GM23338 (cell line): ENCODE measurements around the gene ANXA2R. TPM values are rescaled to one million over a fixed set of nuclear protein-coding genes. Genes with fewer than 3 reads are reported as not detected.
A peak's percentile ranks its signal among the peaks of the same experiment; 100 is the strongest.

ENCODE experiments used
- ATAC-seq: fragments of 200-7000 bp; cut with Tn5 transposase; 3 replicates; pipeline ENCODE4 v1.9.1; 2020
- DNase-seq: peaks from one replicate; pipeline ENCODE4 v3.0.0-alpha.2; 2015; ENCODE audit warnings: low spot score
- H2AFZ ChIP-seq: fragments of 200-600 bp; sonication (generic); 2 replicates; pipeline ENCODE4 v1.8.0; 2016; ENCODE audit warnings: antibody characterized with exemption, mild to moderate bottlenecking, moderate library complexity
- H3F3A ChIP-seq: fragments of 200-600 bp; sonication (generic); replicated peaks from 2 replicates; pipeline ENCODE4 v1.8.0; 2017; ENCODE audit warnings: antibody characterized with exemption, mixed run types, low read depth
- H3K27ac ChIP-seq: fragments of 200-600 bp; sonication (generic); 2 replicates; pipeline ENCODE4 v1.6.1; 2016; ENCODE audit warnings: low read depth
- H3K27me3 ChIP-seq: fragments of 200-600 bp; sonication (generic); 2 replicates; pipeline ENCODE4 v1.8.0; 2016; ENCODE audit warnings: mild to moderate bottlenecking, mixed run types, moderate library complexity; ENCODE audit not compliant: insufficient read depth
- H3K36me3 ChIP-seq: fragments of 200-600 bp; sonication (generic); 2 replicates; pipeline ENCODE4 v1.8.0; 2016; ENCODE audit warnings: mild to moderate bottlenecking; ENCODE audit not compliant: insufficient read depth
- H3K4me1 ChIP-seq: fragments of 200-600 bp; sonication (generic); 2 replicates; pipeline ENCODE4 v1.8.0; 2016; ENCODE audit warnings: mild to moderate bottlenecking, moderate library complexity; ENCODE audit not compliant: insufficient read depth
- H3K4me2 ChIP-seq: fragments of 200-600 bp; sonication (generic); 2 replicates; pipeline ENCODE4 v1.7.1; 2017; ENCODE audit warnings: mixed run types
- H3K4me3 ChIP-seq: fragments of 200-600 bp; sonication (generic); 2 replicates; pipeline ENCODE4 v1.6.1; 2016; ENCODE audit warnings: mixed run types
- H3K79me2 ChIP-seq: fragments of 200-600 bp; sonication (generic); replicated peaks from 2 replicates; pipeline ENCODE4 v1.8.0; 2017; ENCODE audit warnings: mild to moderate bottlenecking; ENCODE audit not compliant: insufficient read depth
- H3K9me2 ChIP-seq: fragments of 200-600 bp; sonication (generic); 2 replicates; pipeline ENCODE4 v1.8.0; 2017; ENCODE audit not compliant: insufficient read depth
- H4K20me1 ChIP-seq: fragments of 200-600 bp; sonication (generic); replicated peaks from 2 replicates; pipeline ENCODE4 v1.8.0; 2017; ENCODE audit warnings: mild to moderate bottlenecking; ENCODE audit not compliant: insufficient read depth
- H3K27ac Mint-ChIP-seq: 2 replicates; pipeline ENCODE4 v1.8.0; 2020; ENCODE audit warnings: inconsistent platforms, mild to moderate bottlenecking, moderate library complexity, mixed read lengths
- H3K27me3 Mint-ChIP-seq: 3 replicates; pipeline ENCODE4 v1.8.0; 2022; ENCODE audit warnings: low read depth, mild to moderate bottlenecking, moderate library complexity, mixed read lengths, inconsistent platforms; ENCODE audit not compliant: insufficient read depth, poor library complexity
- H3K36me3 Mint-ChIP-seq: 3 replicates; pipeline ENCODE4 v1.8.0; 2021; ENCODE audit warnings: low read depth, mild to moderate bottlenecking, inconsistent platforms, moderate library complexity, mixed read lengths
- H3K4me1 Mint-ChIP-seq: 3 replicates; pipeline ENCODE4 v1.8.0; 2020; ENCODE audit warnings: mild to moderate bottlenecking, inconsistent platforms, mixed read lengths
- H3K4me3 Mint-ChIP-seq: 3 replicates; pipeline ENCODE4 v1.8.0; 2021; ENCODE audit warnings: moderate library complexity, mild to moderate bottlenecking, inconsistent platforms, mixed read lengths
- H3K9me3 Mint-ChIP-seq: 3 replicates; pipeline ENCODE4 v1.8.0; 2020; ENCODE audit warnings: moderate library complexity, mild to moderate bottlenecking, inconsistent platforms, mixed read lengths
- CREB1 ChIP-seq: fragments of 250-450 bp; sonication (Bioruptor Pico); IDR thresholded peaks from 2 replicates; pipeline ENCODE4 v1.5.0; 2020; ENCODE audit warnings: low read depth, mild to moderate bottlenecking, moderate library complexity
- CTCF ChIP-seq, 2 experiments: fragments of 200-600 bp in 1 of 2; sonication (generic) in 1 of 2; conservative IDR thresholded peaks; 2 replicates each; pipeline versions ENCODE4 v1.5.1 to v1.6.1; 2016 to 2017; ENCODE audit warnings: antibody characterized with exemption in 2 of 2, low read depth in 2 of 2, mild to moderate bottlenecking in 2 of 2, moderate library complexity in 1 of 2
- ETS1 ChIP-seq: IDR thresholded peaks from 2 replicates; pipeline ENCODE4 v1.6.1; 2016; ENCODE audit warnings: antibody characterized with exemption
- EZH2 ChIP-seq: fragments of 200-600 bp; sonication (generic); IDR thresholded peaks from one replicate; pipeline ENCODE4 v1.8.0; 2017; ENCODE audit warnings: antibody characterized with exemption, mild to moderate bottlenecking, low read depth; ENCODE audit not compliant: unreplicated experiment
- EZH2phosphoT487 ChIP-seq: fragments of 200-600 bp; sonication (generic); IDR thresholded peaks from one replicate; pipeline ENCODE4 v1.8.1; 2018; ENCODE audit warnings: antibody characterized with exemption; ENCODE audit not compliant: unreplicated experiment
- JUNB ChIP-seq: IDR thresholded peaks from one replicate; pipeline ENCODE4 v1.6.1; 2016; ENCODE audit warnings: antibody characterized with exemption; ENCODE audit not compliant: unreplicated experiment
- NANOG ChIP-seq: IDR thresholded peaks from 2 replicates; pipeline ENCODE4 v1.6.1; 2016; ENCODE audit warnings: antibody characterized with exemption, borderline replicate concordance
- POLR2AphosphoS5 ChIP-seq: IDR thresholded peaks from 2 replicates; pipeline ENCODE4 v1.6.1; 2016; ENCODE audit warnings: antibody characterized with exemption, low read depth
- REST ChIP-seq: IDR thresholded peaks from one replicate; pipeline ENCODE4 v1.6.1; 2018; ENCODE audit warnings: antibody characterized with exemption; ENCODE audit not compliant: unreplicated experiment
- STAT1 ChIP-seq: IDR thresholded peaks from one replicate; pipeline ENCODE4 v1.6.1; 2016; ENCODE audit warnings: antibody characterized with exemption; ENCODE audit not compliant: unreplicated experiment
- ZNF114 ChIP-seq: fragments of 250-450 bp; sonication (Bioruptor Pico); IDR thresholded peaks from 2 replicates; pipeline ENCODE4 v1.5.0; 2020; ENCODE audit warnings: mild to moderate bottlenecking, moderate library complexity
- ZNF331 ChIP-seq: fragments of 250-450 bp; sonication (Bioruptor Pico); IDR thresholded peaks from 2 replicates; pipeline ENCODE4 v1.5.0; 2020; ENCODE audit warnings: low read depth, mild to moderate bottlenecking, moderate library complexity
- ZNF462 ChIP-seq: fragments of 250-450 bp; sonication (Bioruptor Pico); IDR thresholded peaks from 2 replicates; pipeline ENCODE4 v1.5.0; 2020; ENCODE audit warnings: mild to moderate bottlenecking, moderate library complexity
- polyA plus RNA-seq: library from polyadenylated mRNA; unstranded; fragments of >200 nt; fragmentation: Nextera tagmentation; extraction: Ambion mirVana; gene quantifications from 2 replicates; pipeline ENCODE4 v1.2.1, GENCODE V29; 2016
- total RNA-seq: library from RNA; depleted of rRNA; stranded (reverse); fragments of >200 nt; shearing (Covaris generic); gene quantifications from 2 replicates; pipeline ENCODE4 v1.2.3, GENCODE V29; 2014

Gene ANXA2R
- total and polyA plus RNA-seq, 2 experiments from 2014 or later: 0.21 TPM; not detected in 1

- ATAC-seq: peak; percentile 52
- H3K4me2 ChIP-seq: peak overlapping the region; percentile 67
Observed at GRCh38 chr5:43019614-43020398, 20.3 kb downstream of the ANXA2R start.

More at GRCh38 chr5:43019614-43020398, 20.3 kb downstream of the ANXA2R start:
- H3K36me3 ChIP-seq: no peaks in the 10 kb centered on the region
- H3F3A ChIP-seq: peaks cover 20% of the 10 kb centered on the region
- peaks cover 18% of the 10 kb centered on the region for H4K20me1 ChIP-seq
- H3K4me1 ChIP-seq: peaks cover 46% of the 10 kb centered on the region
- Mint-ChIP-seq H3K9me3 (peaks cover 3% of the 10 kb centered on the region; the same call in 2 of the 3 replicates), H3K4me1 (peaks cover 46% of the 10 kb centered on the region), H3K27me3 (peaks cover 95% of the 10 kb centered on the region), H3K4me3 (peak overlapping the region; percentile 79), H3K36me3 (no peaks in the 10 kb centered on the region), H3K27ac (no peak overlapping the region)
- no peaks in the 10 kb centered on the region for H3K79me2 ChIP-seq
- H2AFZ ChIP-seq: no peak overlapping the region
- no peaks in the 10 kb centered on the region for H3K9me2 ChIP-seq
- no peak overlapping the region for H3K27ac ChIP-seq
- H3K4me3 ChIP-seq: peak overlapping the region; percentile 27
- H3K27me3 ChIP-seq: peaks cover 100% of the 10 kb centered on the region
- peak; percentile 93 for DNase-seq
- TF ChIP-seq CREB1 (CRISPR knock-in tag): 0 out of 2 replicates have a peak, but pooled peaks have one; percentile 13
- TF ChIP-seq CTCF (conservative IDR thresholded peaks at IDR 0.05; ENCODE audit: low read depth in 2 of 2): peak; percentile 13 to 50; a peak in 2 of 4 replicates
- no peak for TF ChIP-seq REST
- no peak for TF ChIP-seq POLR2AphosphoS5
- no peak for TF ChIP-seq ETS1
- TF ChIP-seq ZNF114: no peak
- TF ChIP-seq EZH2: peak; percentile 57
- no peak for TF ChIP-seq ZNF462
- TF ChIP-seq NANOG: no peak
- no peak for TF ChIP-seq JUNB
- TF ChIP-seq EZH2phosphoT487: peak; percentile 88
- no peak for TF ChIP-seq ZNF331 (CRISPR knock-in tag)
- no peak for TF ChIP-seq STAT1
